B cell (primary cell): Measurements from ENCODE around the gene PPP1R3C. TPM values are rescaled to one million over a fixed set of nuclear protein-coding genes. Genes with fewer than 3 reads are reported as not detected.

ENCODE experiments used
- ATAC-seq: fragments of 200-7000 bp; cut with Tn5 transposase; one replicate; pipeline ENCODE4 v1.10.0; 2021; ENCODE audit warnings: low read depth, mild to moderate bottlenecking, moderate number of reproducible peaks, moderate library complexity
- CTCF ChIA-PET: fragments of 350-600 bp; sonication (Branson Sonifier 250); formaldehyde crosslinking; loops from one replicate; lab custom pipeline; 2021; ENCODE audit warnings: antibody characterized with exemption, inconsistent platforms; lab: Charles Lee
- POLR2A ChIA-PET: fragments of 350-600 bp; sonication (Branson Sonifier 250); formaldehyde crosslinking; loops from one replicate; lab custom pipeline; 2021; ENCODE audit warnings: antibody characterized with exemption; lab: Charles Lee
- DNase-seq: peaks from one replicate; pipeline ENCODE4 v3.0.0; 2013
- H2AFZ ChIP-seq: 2 replicates; pipeline ENCODE4 v1.6.1; 2012; ENCODE audit warnings: mild to moderate bottlenecking, low read depth, low read length; ENCODE audit not compliant: insufficient read depth, poor library complexity, severe bottlenecking
- H3K27ac ChIP-seq, 2 donors: 1 replicate in 1 of 2; 2 replicates in 1 of 2; pipeline ENCODE4 v1.5.1; 2012 to 2013; ENCODE audit warnings: low read length in 2 of 2, mild to moderate bottlenecking in 2 of 2, moderate library complexity in 1 of 2
- H3K27me3 ChIP-seq, 4 experiments: fragments of 200-600 bp in 1 of 4; sonication (generic) in 1 of 4; replicated peaks in 1 of 4; 1 replicate in 2 of 4; 2 replicates in 2 of 4; pipeline versions ENCODE4 v1.6.1 to v1.7.0; 2013 to 2016; ENCODE audit warnings: low read length in 3 of 4, mild to moderate bottlenecking in 2 of 4, mixed read lengths in 1 of 4, moderate library complexity in 1 of 4; ENCODE audit not compliant: insufficient read depth in 4 of 4, control insufficient read depth in 3 of 4; ENCODE audit errors: control extremely low read depth in 1 of 4
- H3K36me3 ChIP-seq, 2 experiments: replicated peaks in 1 of 2; 1 replicate in 1 of 2; 2 replicates in 1 of 2; pipeline versions ENCODE4 v1.6.1 to v1.7.1; 2013; ENCODE audit warnings: low read length in 1 of 2; ENCODE audit not compliant: insufficient read depth in 2 of 2, control insufficient read depth in 1 of 2; ENCODE audit errors: control extremely low read depth in 1 of 2, extremely low read depth in 1 of 2
- H3K4me1 ChIP-seq, 2 donors: fragments of 200-600 bp in 1 of 2; sonication (generic) in 1 of 2; 1 replicate in 1 of 2; 2 replicates in 1 of 2; pipeline versions ENCODE4 v1.5.1 to v1.6.1; 2013 to 2017; ENCODE audit warnings: low read length in 2 of 2; ENCODE audit not compliant: control insufficient read depth in 2 of 2, insufficient read depth in 2 of 2
- H3K4me2 ChIP-seq: replicated peaks from 2 replicates; pipeline ENCODE3; 2012; ENCODE audit warnings: mild to moderate bottlenecking, low read depth, low read length; ENCODE audit not compliant: poor library complexity, severe bottlenecking
- H3K4me3 ChIP-seq, 5 experiments: fragments of 200-600 bp in 1 of 5; sonication (generic) in 1 of 5; 1 replicate in 3 of 5; 2 replicates in 2 of 5; pipeline versions ENCODE4 v1.5.1 to v1.7.0; 2011 to 2016; ENCODE audit warnings: low read length in 4 of 5, mild to moderate bottlenecking in 4 of 5, low read depth in 2 of 5, control low read depth in 1 of 5, moderate library complexity in 1 of 5; ENCODE audit not compliant: insufficient read depth in 1 of 5; ENCODE audit errors: control extremely low read depth in 1 of 5, extremely low read depth in 1 of 5
- H3K79me2 ChIP-seq: fragments of 200-600 bp; sonication (generic); one replicate; pipeline ENCODE4 v1.6.0; 2016; ENCODE audit warnings: low read length; ENCODE audit not compliant: control insufficient read depth, insufficient read depth
- H3K9ac ChIP-seq: fragments of 200-600 bp; sonication (generic); 2 replicates; pipeline ENCODE4 v1.6.1; 2017; ENCODE audit warnings: mild to moderate bottlenecking, low read length, moderate library complexity
- H3K9me3 ChIP-seq, 3 donors: one replicate each; pipeline versions ENCODE4 v1.6.1 to v1.7.1; 2013; ENCODE audit warnings: low read length in 2 of 3; ENCODE audit not compliant: control insufficient read depth in 2 of 3, insufficient read depth in 1 of 3; ENCODE audit errors: control extremely low read depth in 1 of 3
- H4K20me1 ChIP-seq: 2 replicates; pipeline ENCODE4 v1.6.0; 2012; ENCODE audit warnings: mild to moderate bottlenecking, low read length; ENCODE audit not compliant: insufficient read depth, control insufficient read depth, poor library complexity, severe bottlenecking
- H3K27ac Mint-ChIP-seq: one replicate; pipeline ENCODE4 v1.8.0; 2021; ENCODE audit warnings: mixed read lengths
- H3K27me3 Mint-ChIP-seq: one replicate; pipeline ENCODE4 v1.8.0; 2021; ENCODE audit warnings: mixed read lengths
- H3K4me1 Mint-ChIP-seq: one replicate; pipeline ENCODE4 v1.8.0; 2021; ENCODE audit warnings: mixed read lengths
- H3K4me3 Mint-ChIP-seq: one replicate; pipeline ENCODE4 v1.8.0; 2021; ENCODE audit warnings: mixed read lengths
- H3K9me3 Mint-ChIP-seq: one replicate; pipeline ENCODE4 v1.8.0; 2022; ENCODE audit warnings: mixed read lengths; ENCODE audit not compliant: insufficient read depth
- EZH2 ChIP-seq: IDR thresholded peaks from 2 replicates; pipeline ENCODE4 v1.6.1; 2012; ENCODE audit warnings: borderline replicate concordance, low read depth, mild to moderate bottlenecking, moderate library complexity, low read length; ENCODE audit not compliant: insufficient read depth, poor library complexity, severe bottlenecking
- WGBS: methylation state at CpG from one replicate; pipeline ENCODE4 v1.1.5; 2013; ENCODE audit warnings: missing lambda C conversion rate; ENCODE audit not compliant: insufficient coverage; 5-methylcytosine and 5-hydroxymethylcytosine counted together
- intact Hi-C: fragments of 100-400 bp; cut with micrococcal nuclease; formaldehyde crosslinking; loops from one replicate; pipeline ENCODE4 v1.10.0; 2022
- polyA plus RNA-seq: library from polyadenylated mRNA; depleted of rRNA; stranded (reverse); fragments of >200 nt; gene quantifications from 2 replicates; pipeline ENCODE4 v1.2.3, GENCODE V29; 2012
- total RNA-seq, 2 donors: library from RNA; stranded (reverse); fragments of 120-200 nt in 1 of 2; gene quantifications; 1 replicate in 1 of 2; 2 replicates in 1 of 2; pipeline versions ENCODE4 v1.2.3 to v1.2.4, GENCODE V29; 2013 to 2022
- TF ChIP-seq, protein P1 (sequence below): fragments of 200-600 bp; IDR thresholded peaks from one replicate; pipeline ENCODE4 v1.8.0; 2022; ENCODE audit warnings: antibody characterized with exemption, mild to moderate bottlenecking

The PPP1R3C gene
- total and polyA plus RNA-seq, 2 donors (not counting 1 experiment from before 2014, with no cell fraction given): not detected

GRCh38 chr10:91621483-91622113, 11.3 kb downstream of the PPP1R3C start:
- CTCF ChIA-PET: interaction anchor here (1.2 kb wide), 1 partner anchor 12 kb away, joined by 3 read pairs; no protein-coding TSS in a partner anchor
- no peak overlapping the region for H3K4me2 ChIP-seq
- peaks cover 0 to 4% (median 0%) of the 10 kb centered on the region in 3 donors for H3K9me3 ChIP-seq
- no peaks in the 10 kb centered on the region for H3K36me3 ChIP-seq
- H2AFZ ChIP-seq: no peak overlapping the region
- no peaks in the 10 kb centered on the region for H3K4me1 ChIP-seq
- peaks cover 0 to 3% (median 0%) of the 10 kb centered on the region in 4 experiments for H3K27me3 ChIP-seq
- peaks cover 8% of the 10 kb centered on the region for H3K9me3 Mint-ChIP-seq
- no peak overlapping the region for H3K27ac ChIP-seq
- WGBS: no CpG with 5 or more reads among the region's 1 CpG
- DNase-seq: no peak
- no peak overlapping the region for H3K27ac Mint-ChIP-seq
- intact Hi-C loops: no loop called here
- no peaks in the 10 kb centered on the region for H4K20me1 ChIP-seq
- H3K27me3 Mint-ChIP-seq: peaks cover 45% of the 10 kb centered on the region
- TF ChIP-seq, protein P1, sequence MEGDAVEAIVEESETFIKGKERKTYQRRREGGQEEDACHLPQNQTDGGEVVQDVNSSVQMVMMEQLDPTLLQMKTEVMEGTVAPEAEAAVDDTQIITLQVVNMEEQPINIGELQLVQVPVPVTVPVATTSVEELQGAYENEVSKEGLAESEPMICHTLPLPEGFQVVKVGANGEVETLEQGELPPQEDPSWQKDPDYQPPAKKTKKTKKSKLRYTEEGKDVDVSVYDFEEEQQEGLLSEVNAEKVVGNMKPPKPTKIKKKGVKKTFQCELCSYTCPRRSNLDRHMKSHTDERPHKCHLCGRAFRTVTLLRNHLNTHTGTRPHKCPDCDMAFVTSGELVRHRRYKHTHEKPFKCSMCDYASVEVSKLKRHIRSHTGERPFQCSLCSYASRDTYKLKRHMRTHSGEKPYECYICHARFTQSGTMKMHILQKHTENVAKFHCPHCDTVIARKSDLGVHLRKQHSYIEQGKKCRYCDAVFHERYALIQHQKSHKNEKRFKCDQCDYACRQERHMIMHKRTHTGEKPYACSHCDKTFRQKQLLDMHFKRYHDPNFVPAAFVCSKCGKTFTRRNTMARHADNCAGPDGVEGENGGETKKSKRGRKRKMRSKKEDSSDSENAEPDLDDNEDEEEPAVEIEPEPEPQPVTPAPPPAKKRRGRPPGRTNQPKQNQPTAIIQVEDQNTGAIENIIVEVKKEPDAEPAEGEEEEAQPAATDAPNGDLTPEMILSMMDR: no peak
- TF ChIP-seq EZH2: no peak
- no peaks in the 10 kb centered on the region for H3K79me2 ChIP-seq
- H3K4me1 Mint-ChIP-seq: no peaks in the 10 kb centered on the region
- H3K9ac ChIP-seq: no peak overlapping the region
- no peak for ATAC-seq
- no peak overlapping the region for H3K4me3 Mint-ChIP-seq
- POLR2A ChIA-PET: no interaction called here
- H3K4me3 ChIP-seq: no peak overlapping the region

- Mint-ChIP-seq H3K27ac (no peak overlapping the region), H3K4me1 (no peaks in the 10 kb centered on the region), H3K9me3 (no peaks in the 10 kb centered on the region), H3K27me3 (peaks cover 29% of the 10 kb centered on the region), H3K4me3 (no peak overlapping the region)
- Histone ChIP-seq H3K4me1 (no peaks in the 10 kb centered on the region), H3K27me3 (no peaks in the 10 kb centered on the region), H3K36me3 (no peaks in the 10 kb centered on the region), H3K79me2 (no peaks in the 10 kb centered on the region), H3K4me2 (no peak overlapping the region), H2AFZ (no peak overlapping the region), H3K27ac (no peak overlapping the region), H3K4me3 (no peak overlapping the region), H4K20me1 (no peaks in the 10 kb centered on the region), H3K9ac (no peak overlapping the region), H3K9me3 (peaks cover 0 to 2% (median 0%) of the 10 kb centered on the region in 3 donors)
- no peak for TF ChIP-seq EZH2
- TF ChIP-seq, protein P1: no peak
- ChIA-PET POLR2A (no interaction called here), CTCF (no interaction called here)
- intact Hi-C loops: no loop called here
- ATAC-seq: no peak
- DNase-seq: no peak
- WGBS: 78% methylated on average over 3 of the region's 7 CpGs
Observed at GRCh38 chr10:91617072-91617609, 15.7 kb downstream of the PPP1R3C start.
